CD4-positive, alpha-beta T cell treated with Interleukin-1 beta for 1 hour (primary cell): ENCODE data around the gene ASIC4.

ENCODE experiments used
- DNase-seq, 2 donors: peaks; one replicate each; pipeline ENCODE4 v3.0.0-alpha.2; 2020 to 2022

ASIC4 gene

DNA sequence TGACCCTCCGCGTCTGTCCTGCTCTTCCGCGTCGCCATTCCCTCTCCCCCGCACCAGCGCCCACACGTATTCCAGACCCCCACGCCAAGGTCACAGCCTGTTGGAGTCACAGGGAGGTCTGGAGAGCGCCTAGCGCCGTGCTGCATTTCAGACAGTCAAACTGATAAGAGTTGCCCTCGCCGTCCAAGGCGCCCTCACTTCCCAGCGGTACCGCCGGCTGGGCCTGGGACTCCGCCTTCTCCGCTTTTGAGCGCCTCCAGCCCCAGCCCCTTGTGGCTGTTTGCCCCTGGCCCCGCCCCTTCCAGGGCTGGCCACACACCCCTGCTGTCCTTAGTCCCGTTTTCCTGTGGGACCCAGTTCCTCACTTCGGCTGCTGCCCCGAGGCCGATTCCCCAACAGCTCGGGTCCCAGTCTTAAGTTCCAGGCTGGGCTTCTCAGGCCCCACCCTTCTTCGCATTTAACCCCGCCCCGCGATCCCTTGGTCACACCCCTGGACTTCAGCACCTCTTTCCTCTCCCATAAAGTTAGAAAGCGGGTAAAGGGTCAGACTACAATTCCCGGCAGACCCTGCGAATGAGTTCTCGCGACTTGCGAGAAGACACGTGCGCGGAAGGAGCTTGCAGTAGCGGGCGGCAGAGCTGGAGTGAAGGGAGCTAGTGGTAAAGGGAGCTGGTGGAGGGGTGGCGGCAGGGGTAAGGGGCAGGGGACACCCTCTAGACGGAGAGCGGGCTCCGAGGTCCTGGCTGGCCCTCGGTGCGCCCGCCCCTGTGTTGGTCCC, 15.8 kb upstream of the ASIC4 start, which contains the start of gene GMPPA:
Gene GMPPA, plus strand, starts transcription at position 612 of the 778 bp plus-strand sequence. CDS start 1,085 bp downstream, outside the sequence.
- DNase-seq: peak; percentile 96

DNA sequence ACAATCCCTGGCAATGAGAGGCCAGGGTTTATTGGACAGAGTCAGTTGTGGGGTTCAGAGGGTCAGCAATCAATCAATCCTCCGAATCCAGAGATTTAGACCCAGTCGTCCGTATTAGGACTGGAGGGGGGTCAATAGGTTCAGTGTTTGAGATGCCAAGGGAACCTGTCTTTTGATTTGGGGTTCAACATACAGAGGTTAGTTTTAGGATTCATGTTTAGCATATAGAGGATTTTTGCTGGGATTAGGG, 15.3 kb upstream of the ASIC4 start:
- no peak for DNase-seq

DNA sequence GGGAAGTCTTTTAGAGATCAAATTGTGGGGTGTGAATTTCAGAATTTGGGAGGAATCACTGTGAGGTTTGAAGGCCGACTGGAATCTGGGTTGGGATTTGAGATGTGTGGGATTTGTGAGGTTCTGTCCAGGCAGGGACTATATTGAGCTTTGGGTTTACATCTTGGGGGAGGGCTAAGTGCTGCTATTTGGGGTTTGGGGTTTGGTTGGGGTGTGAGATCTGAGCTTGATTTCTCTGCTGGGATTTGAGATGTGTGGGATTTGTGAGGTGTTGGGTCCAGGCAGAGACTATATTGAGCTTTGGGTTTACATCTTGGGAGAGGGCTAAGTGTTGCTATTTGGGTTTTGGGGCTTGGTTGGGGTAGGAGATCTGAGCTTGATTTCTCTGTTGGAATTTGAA, 14.7 kb upstream of the ASIC4 start:
- DNase-seq: no peak

DNA sequence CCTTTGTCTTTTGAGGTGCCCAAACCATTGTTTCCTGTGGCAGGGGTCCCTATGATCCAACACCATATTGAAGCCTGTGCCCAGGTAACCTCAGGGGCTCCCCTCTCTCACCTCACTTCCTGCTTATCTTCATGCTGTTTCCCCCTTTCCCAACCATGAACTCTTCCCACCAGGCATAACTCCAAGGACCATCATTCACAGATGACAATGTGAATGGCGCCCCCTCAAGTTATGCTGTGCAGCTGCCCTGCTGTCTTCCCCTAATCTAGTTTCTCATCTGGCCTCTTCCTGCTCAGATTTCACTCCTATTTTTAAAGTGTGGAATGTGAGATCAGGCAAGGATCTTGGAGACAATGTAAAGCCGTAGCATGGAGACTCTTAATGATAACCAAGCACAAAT, 14.1 kb upstream of the ASIC4 start:
- no peak for DNase-seq

DNA sequence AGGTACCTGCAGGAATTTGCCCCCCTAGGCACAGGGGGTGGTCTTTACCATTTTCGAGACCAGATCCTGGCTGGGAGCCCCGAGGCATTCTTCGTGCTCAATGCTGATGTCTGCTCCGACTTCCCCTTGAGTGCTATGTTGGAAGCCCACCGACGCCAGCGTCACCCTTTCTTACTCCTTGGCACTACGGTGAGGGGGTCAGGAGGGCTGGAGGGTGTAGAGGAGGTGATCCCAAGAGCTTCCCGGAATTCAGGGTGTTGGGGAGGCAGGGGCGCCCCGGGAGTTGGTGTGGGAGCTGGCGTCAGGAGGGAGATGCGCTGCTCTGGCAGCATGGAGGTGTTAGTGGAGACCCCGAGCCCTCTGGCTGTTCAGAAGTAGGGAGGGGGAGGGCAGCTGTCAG, 12.4 kb upstream of the ASIC4 start:
- DNase-seq: no peak

DNA sequence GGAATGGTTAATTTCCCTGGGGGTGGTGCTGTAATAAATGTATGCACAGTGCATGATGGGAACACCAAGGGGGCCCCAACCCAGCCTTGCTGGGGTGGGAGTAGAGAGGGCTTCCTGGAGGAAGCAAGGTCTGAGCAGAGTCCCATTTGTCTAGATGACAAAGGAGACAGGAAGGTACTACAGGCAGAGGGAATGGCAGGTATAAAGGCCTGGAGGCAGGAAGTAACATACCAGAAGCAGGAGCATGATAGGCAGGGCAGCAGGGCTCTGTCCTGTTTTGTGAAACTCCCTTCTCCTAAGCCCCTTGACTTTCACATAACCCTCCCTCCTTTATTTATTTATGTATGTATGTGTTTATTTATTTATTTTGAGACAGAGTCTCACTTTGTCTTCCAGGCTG, 11.7 kb upstream of the ASIC4 start:
- DNase-seq: no peak

DNA sequence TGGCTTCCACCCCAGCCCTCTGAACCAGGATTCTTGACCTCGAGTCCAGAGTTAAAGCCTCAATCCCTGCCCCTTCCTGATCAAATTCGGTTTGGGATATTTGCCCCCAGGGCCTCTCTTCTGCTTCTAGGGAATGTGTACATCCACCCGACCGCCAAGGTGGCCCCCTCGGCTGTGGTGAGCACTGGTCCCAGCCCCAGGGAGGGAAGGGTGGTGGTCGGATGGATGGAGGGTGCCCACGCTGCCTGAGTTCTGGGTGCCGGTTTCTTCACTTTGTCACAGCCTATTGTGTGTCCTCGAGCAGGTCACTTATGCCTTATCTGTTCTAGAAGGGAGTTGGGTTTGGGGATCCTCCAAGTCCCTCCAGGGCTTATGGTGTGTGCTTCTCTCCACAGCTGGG, 8.7 kb upstream of the ASIC4 start:
- DNase-seq: no peak

DNA sequence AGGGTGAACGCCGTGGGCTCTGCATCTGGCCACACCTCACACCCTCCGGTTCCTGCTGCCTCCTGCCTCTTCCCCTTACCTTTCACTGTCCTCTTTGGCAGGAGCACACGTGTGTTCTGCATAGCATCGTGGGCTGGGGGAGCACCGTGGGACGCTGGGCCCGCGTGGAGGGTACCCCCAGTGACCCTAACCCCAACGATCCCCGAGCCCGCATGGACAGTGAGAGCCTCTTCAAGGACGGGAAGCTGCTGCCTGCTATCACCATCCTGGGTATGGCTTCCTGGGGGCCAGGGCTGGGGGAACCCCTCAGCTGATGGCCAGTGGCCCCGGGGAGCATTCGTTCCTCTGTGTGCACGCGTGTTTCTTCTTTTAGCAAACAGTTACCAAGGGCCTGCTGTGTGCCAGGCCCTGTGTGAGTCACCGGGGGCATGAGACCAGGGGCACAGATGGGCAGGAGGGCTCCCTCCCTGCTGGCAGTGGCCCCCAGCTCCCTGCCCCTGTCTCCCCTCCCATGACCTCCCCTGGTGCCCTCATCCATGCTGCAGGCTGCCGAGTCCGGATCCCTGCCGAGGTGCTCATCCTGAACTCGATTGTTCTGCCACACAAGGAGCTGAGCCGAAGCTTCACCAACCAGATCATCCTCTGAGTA, 8.0 kb upstream of the ASIC4 start:
- DNase-seq: no peak

DNA sequence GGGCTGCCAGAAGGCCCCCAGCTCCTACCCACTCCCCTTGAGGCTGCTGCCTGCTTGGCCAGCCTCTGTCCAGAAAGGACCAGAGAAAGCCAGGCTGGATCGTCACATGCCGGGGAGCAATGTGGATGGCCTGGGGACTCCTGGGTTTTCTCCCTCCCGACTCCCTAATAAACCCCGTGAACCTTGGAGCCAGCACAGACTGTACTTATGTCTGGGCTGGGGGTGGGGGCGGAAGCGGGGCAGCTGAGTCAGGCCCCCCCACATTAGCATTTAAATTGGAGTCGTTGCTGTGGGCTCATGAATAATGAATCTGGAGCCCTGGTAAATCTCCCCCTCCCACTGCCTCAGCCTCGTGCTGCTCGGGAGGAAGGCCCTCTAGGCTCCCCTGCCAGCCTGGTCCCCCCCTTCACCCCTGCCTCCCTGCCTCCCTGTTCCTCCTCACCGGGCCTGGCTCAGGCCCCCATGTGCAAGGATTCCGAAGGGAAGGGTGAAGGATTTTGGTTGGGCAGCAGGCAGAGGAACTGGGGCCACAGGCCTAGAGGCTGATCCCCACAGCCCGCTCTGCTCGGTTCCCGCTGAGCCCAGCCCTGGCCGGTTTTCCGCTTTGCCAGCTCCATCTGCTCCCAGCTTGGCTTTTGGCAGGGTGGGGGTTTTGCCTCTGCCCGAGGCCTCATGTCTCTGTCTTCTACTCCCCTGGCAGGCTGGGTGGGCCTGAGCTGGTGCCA, 7.3 kb upstream of the ASIC4 start:
- no peak for DNase-seq

DNA sequence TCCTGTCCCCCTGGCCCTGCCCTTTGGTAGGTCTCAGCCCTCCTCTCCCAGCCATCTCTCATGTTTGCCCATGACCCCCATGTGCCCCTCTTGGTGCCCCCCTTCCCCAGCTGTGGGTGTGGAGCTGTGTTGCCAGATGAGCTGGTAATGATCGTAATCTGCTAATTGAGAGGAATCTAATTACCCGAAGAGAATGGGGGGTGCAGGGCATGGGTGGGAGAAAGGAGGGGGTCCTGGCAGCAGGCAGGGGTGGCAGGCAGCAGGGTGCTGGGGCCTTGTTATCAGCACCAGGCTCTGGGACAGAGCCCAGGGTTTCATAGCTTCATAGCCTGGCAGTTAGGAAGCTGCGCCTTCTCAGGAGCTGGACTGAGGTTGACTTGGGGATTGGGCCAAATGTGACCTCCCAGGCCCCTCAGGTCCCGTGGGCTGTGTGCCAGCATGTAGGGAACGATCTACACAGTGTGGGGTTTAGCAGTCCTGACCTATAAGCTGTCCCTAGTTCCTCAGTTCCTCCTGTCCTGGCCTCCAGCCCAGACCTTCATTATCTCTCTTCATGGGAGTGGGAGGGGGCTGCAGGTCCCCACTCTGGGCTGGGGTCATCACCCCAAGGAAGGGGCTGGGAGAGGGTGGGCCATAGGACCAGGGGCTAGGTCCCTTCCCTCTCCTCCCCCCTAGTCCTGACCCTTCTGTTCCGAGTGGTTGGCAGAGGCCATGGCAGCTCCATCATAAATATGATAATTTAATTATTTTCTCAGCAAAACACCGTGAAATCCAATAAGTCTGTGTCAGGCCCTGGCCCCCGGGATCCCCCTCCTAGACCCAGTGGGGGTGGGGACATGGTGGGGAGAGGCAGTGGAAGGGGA, 6.5 kb upstream of the ASIC4 start:
- no peak for DNase-seq

DNA sequence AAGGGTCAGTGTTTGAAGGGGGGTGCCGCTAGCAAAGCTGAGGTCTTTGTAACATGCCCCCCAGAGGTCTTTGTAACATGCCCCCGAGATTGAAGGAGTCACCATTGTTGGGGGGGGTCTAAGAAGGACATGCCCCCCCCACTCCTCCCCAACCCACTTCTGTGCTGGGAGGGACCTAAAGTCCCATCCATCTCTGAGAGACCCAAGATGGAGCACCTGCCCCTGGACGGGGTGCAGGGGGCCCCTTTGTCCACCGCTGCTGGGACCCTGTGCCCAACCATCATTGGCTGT, 5.9 kb upstream of the ASIC4 start:
- DNase-seq: no peak

DNA sequence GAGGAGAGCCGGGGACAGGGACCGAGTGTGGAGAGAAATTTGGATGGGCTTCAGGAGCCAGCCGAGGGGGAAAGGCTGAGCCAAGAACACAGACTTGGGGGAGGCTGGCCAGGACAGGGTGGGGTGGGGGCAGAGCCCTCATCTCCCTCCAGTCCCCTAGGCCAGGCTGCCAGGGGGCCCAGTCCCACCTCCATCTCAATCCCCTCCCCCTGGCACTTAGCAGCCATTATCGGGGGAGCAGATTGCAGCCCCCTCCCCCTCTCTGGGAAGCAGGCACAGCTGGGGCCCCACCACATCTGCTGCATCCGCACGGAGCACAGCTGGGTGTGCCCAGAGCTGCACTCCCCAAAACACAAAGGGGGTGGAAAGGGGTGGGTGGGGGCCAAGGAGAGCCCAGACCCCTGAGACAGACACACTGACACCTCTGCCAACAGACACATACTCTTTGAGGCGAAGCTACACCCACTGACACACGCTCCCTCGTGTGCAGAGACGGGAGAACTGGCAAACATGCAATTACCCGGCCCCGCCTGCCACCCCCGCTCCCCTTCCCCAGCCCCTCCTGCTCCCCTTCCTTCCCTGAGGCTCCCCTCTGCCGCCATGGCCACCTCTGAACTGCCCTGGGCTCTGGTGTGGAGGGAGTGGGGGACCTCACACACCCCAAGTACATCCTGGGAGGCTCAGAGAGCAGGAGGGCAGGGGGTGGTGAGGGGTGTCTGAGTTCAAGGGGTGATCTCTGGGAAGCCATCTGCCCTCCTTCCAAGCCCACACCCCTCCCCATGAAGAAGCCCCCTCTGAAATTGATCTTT, 5.1 kb upstream of the ASIC4 start:
- DNase-seq: no peak

DNA sequence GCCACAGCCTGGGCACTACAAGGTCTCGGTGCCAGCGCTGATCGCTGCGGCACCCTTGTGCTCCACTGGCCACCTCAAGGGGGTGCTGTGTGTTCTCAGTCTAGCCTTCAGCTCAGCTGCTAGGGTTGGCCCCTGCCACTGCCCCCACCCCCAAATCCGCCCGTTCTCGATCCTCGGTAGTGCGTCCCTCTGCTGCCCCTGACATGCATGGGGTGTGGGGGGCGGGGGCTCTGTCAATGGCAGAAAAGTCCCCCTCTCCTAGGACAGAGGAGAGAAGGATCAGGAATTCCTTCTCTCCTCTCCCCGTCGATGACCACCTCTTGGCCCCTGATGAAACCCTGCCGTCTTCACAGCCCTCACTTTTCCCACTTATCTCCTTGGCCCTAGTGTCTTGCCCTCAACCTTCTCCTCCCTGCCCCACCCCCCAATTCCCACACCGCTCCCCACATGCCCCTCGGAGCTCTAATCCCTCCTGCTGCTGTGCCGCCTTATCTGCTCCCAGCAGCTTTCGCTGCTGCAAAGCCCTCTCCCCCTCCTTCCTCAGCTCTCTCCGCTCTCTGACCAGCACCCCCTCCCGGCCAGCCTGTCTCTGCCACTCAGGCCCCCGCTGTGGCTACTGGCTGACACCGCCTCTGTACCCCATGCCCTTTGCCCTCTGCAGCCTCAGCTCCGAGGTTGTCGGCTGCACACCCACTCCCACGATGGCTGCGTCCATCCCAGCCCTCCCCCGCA, 4.3 kb upstream of the ASIC4 start:
- peak; percentile 29 to 39 for DNase-seq

DNA sequence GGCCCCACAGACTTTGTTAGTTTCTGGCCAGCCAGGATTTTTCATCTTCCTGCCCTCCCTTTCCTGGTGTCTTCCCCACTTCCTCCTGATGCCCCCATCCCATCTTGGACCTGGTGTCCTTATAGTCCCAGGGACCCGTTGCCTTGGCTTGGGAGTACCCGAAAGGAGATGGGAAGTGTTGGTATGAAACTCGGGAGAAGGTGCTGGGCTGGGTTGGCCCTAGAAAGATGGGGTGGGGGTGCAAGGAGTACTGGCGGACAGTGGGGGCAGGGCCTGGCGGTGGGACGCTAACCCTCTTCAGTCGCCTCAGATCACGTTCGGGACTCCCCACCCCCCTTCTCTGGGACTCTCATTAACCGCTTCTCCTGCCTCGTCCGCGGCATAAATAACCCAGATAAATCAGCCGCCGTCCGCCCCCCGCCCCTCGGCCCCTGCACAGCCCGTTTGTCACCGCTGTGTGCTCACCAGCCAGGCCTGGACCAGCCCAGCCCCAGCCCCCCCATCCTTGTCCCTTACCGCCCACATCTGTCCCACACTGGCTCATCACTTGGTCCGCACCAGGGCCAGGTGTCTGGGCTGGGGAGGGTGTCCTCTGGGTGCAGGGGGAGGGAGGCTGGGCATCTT, 3.7 kb upstream of the ASIC4 start:
- no peak for DNase-seq

DNA sequence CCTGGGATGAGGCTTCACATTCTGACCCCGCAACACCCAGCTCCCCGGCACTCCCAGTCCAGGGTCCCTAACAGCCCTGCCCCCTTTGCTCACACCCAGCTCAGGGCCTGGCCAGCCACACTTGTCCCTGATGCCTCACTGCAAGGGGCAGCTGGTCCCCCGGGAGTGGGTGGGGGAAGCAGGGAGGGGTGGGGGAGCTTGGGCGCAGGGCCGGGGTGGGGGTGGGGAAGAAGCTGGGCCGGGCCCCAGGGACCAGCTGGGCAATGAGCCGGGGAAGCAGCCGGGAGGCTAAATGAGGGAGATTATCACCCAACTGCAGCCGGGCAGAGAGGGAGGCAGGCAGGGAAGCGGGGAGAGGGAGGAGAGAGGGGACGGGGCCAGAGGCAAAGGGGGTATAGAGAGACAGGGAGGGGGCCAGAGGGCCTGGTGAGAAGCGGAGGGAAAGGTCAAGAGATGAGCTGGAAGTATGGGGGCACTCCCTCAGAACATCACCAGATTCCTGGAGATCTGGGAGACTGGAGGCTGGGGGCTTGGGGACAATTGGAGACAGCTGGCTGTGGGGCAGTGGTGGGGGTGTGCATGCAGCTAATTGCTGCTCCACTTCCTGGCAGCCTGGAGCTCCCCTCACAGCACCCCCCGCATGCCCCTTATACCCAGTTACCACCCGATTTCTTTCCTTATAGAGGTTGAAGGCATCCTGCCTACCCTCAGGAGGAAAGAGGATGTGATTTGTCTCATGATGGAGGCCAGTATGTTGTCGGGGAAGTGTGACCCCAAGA, 2.5 kb upstream of the ASIC4 start:
- no peak for DNase-seq

DNA sequence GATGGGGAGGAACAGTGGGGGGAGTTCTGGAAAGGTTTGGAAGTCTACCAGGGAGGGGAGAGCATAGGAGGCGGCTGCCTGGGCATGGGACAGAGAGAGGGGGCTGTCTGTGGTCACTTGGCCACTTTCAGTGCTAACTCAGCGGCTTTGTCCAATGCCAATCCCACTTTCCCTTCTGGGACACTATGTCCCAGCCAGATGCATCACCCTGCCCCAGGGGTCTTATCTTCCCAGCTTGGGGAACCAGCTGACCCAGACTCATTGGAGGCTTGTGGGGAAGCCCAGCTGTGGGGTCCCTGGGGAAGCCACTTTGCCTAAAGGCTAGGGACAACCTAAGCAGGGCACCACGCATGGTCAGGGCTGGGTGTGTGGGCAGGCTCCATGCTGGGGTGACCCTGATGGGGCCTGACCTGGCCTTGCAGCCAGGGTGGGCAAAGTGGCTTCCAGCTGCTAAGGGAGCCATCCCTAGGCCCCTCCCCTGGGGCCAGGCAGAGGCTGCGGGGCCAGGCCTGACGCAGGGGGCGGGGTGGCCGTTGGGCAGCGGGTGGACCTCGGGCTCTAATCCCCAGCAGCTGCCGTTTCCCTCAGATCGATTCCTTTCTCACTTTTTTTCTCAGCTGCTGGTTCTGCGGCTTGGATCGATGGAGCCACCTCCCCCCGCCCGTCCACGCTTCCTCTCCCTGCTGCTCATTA, 1.6 kb upstream of the ASIC4 start:
- DNase-seq: no peak

DNA sequence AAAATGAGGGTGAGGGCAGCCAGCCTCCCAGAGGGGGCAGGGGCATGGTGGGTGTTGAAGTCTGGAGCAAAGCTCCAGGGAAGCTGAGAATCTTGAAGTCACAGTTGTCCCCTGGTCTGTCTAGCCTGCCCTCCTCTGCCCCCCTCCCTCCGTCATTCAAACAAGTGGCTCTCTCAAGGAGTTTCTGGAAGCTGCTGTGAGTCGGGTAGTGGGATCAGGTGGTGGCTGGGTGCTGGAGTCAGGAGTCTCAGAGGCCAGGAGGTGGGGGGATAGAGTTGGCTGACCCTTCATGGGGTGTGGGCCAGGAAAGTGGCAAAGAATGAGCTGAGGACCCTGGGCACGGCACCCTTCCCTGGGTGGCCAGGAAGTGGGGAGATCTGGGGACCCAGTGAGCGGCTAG, 495 bp upstream of the ASIC4 start:
- no peak for DNase-seq

DNA sequence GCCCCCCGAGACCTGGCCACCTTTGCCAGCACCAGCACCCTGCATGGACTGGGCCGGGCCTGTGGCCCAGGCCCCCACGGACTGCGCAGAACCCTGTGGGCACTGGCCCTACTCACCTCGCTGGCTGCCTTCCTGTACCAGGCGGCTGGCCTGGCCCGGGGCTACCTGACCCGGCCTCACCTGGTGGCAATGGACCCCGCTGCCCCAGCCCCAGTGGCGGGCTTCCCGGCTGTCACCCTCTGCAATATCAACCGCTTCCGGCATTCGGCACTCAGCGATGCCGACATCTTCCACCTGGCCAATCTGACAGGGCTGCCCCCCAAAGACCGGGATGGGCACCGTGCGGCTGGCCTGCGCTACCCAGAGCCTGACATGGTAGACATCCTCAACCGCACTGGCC, 554 bp downstream of the ASIC4 start:
- DNase-seq: no peak

DNA sequence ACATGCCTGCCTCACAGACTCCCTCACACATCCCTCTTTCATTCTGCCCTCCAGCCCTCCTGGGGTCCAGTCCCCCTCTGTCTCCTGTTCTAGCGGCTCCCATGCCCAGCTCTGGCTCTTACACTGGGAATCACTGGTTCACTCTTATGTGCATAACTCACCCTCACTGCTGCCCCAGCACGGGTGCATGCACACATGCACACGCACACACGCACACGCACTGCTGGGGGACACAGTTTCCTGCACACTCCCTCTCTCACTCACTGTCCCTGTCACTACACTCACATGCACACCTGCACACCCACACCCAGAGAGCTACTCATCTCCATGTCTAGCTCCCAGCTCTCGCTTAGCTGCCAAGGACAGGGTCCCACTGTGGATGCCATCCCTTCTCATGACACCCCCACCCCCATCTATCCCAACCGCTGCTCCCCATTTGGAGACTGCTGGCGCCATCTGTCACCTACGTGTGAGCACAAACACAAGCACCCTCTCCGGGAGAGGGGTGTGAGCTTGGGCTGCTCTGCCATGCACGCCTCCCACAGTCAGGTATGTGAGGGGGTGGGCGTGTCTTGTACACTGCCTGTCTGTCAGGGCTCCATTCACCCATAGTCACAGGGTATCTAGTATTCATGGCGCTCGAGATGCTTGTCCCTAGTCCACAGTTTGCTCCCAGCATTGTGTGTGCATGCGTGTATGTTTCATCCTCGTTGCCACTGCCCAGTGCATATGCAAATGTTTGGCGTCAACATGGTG, 1.8 kb downstream of the ASIC4 start:
- DNase-seq: no peak
